Skeletal muscle tissue (tissue), 4 donors: ENCODE measurements around the gene TIGD6. TPM values are rescaled to one million over a fixed set of nuclear protein-coding genes. Genes with fewer than 3 reads are reported as not detected.

Experiments
- H3K27ac ChIP-seq: one replicate; pipeline ENCODE4 v1.7.0; 2013; ENCODE audit warnings: mild to moderate bottlenecking, low read depth, low read length, inconsistent platforms
- H3K27me3 ChIP-seq, 3 donors: one replicate each; pipeline ENCODE4 v1.7.0; 2013; ENCODE audit warnings: low read length in 3 of 3; ENCODE audit not compliant: control insufficient read depth in 3 of 3, insufficient read depth in 3 of 3
- H3K36me3 ChIP-seq, 3 donors: one replicate each; pipeline ENCODE4 v1.7.0; 2013; ENCODE audit warnings: low read length in 3 of 3; ENCODE audit not compliant: control insufficient read depth in 3 of 3, insufficient read depth in 3 of 3
- H3K4me1 ChIP-seq, 3 donors: one replicate each; pipeline ENCODE4 v1.7.0; 2013; ENCODE audit warnings: low read length in 3 of 3, mild to moderate bottlenecking in 3 of 3; ENCODE audit not compliant: control insufficient read depth in 3 of 3, insufficient read depth in 3 of 3
- H3K4me3 ChIP-seq, 3 donors: one replicate each; pipeline ENCODE4 v1.7.0; 2013; ENCODE audit warnings: low read length in 3 of 3
- H3K9ac ChIP-seq, 3 donors: one replicate each; pipeline ENCODE4 v1.7.0; 2013; ENCODE audit warnings: low read length in 3 of 3, mild to moderate bottlenecking in 3 of 3, moderate library complexity in 2 of 3, low read depth in 1 of 3
- H3K9me3 ChIP-seq, 3 donors: one replicate each; pipeline ENCODE4 v1.7.0; 2013; ENCODE audit warnings: low read length in 3 of 3; ENCODE audit not compliant: control insufficient read depth in 3 of 3
- total RNA-seq: library from RNA; depleted of rRNA; stranded (reverse); fragments of >200 nt; gene quantifications from one replicate; pipeline ENCODE4 v1.2.3, GENCODE V29; 2014
- donor health status: Osteomylitis.

Gene TIGD6
- total RNA-seq, 1 donor from 2014 or later: 6.3 TPM

GRCh38 chr5:149990518-149991376, 9.7 kb downstream of the TIGD6 start:
- Histone ChIP-seq H3K27me3 (no peaks in the 10 kb centered on the region), H3K4me1 (peaks cover 9 to 20% (median 16%) of the 10 kb centered on the region in 3 donors), H3K9ac (no peak overlapping the region), H3K9me3 (no peaks in the 10 kb centered on the region), H3K36me3 (peaks cover 8 to 10% (median 9%) of the 10 kb centered on the region in 3 donors), H3K4me3 (no peak overlapping the region), H3K27ac (no peak overlapping the region)

GRCh38 chr5:149988126-149988525, 12.3 kb downstream of the TIGD6 start:
- Histone ChIP-seq H3K36me3 (no peaks in the 10 kb centered on the region), H3K9ac (no peak overlapping the region), H3K9me3 (no peaks in the 10 kb centered on the region), H3K4me3 (no peak overlapping the region), H3K27ac (no peak overlapping the region), H3K27me3 (no peaks in the 10 kb centered on the region), H3K4me1 (peaks cover 0 to 3% (median 0%) of the 10 kb centered on the region in 3 donors)

GRCh38 chr5:149982505-149982904, 17.9 kb downstream of the TIGD6 start:
- Histone ChIP-seq H3K27me3 (no peaks in the 10 kb centered on the region), H3K9ac (no peak overlapping the region), H3K4me1 (no peaks in the 10 kb centered on the region), H3K4me3 (no peak overlapping the region), H3K36me3 (peaks cover 6 to 19% (median 13%) of the 10 kb centered on the region in 3 donors), H3K27ac (no peak overlapping the region), H3K9me3 (no peaks in the 10 kb centered on the region)

GRCh38 chr5:149981206-149981605, 19.2 kb downstream of the TIGD6 start:
- no peak overlapping the region for H3K27ac ChIP-seq
- H3K4me3 ChIP-seq: no peak overlapping the region
- H3K9me3 ChIP-seq: no peaks in the 10 kb centered on the region
- H3K36me3 ChIP-seq: peaks cover 6 to 19% (median 13%) of the 10 kb centered on the region in 3 donors
- no peak overlapping the region for H3K9ac ChIP-seq
- H3K27me3 ChIP-seq: no peaks in the 10 kb centered on the region
- H3K4me1 ChIP-seq: no peaks in the 10 kb centered on the region

- no peaks in the 10 kb centered on the region for H3K9me3 ChIP-seq
- H3K36me3 ChIP-seq: peaks cover 6 to 19% (median 13%) of the 10 kb centered on the region in 3 donors
- no peak overlapping the region for H3K4me3 ChIP-seq
- H3K9ac ChIP-seq: no peak overlapping the region
- no peaks in the 10 kb centered on the region for H3K4me1 ChIP-seq
- no peak overlapping the region for H3K27ac ChIP-seq
- H3K27me3 ChIP-seq: no peaks in the 10 kb centered on the region
Measured at GRCh38 chr5:149979896-149980295, 20.6 kb downstream of the TIGD6 start.

GRCh38 chr5:149975409-149975808, 25.0 kb downstream of the TIGD6 start:
- no peaks in the 10 kb centered on the region for H3K4me1 ChIP-seq
- peaks cover 0 to 13% (median 10%) of the 10 kb centered on the region in 3 donors for H3K36me3 ChIP-seq
- no peak overlapping the region for H3K27ac ChIP-seq
- H3K9me3 ChIP-seq: no peaks in the 10 kb centered on the region
- H3K9ac ChIP-seq: no peak overlapping the region
- no peak overlapping the region for H3K4me3 ChIP-seq
- no peaks in the 10 kb centered on the region for H3K27me3 ChIP-seq

GRCh38 chr5:149969181-149969930, 31.1 kb downstream of the TIGD6 start:
- Histone ChIP-seq H3K27me3 (no peaks in the 10 kb centered on the region), H3K9me3 (no peaks in the 10 kb centered on the region)

GRCh38 chr5:149966946-149967345, 33.5 kb downstream of the TIGD6 start:
- H3K36me3 ChIP-seq: no peaks in the 10 kb centered on the region
- no peak overlapping the region for H3K9ac ChIP-seq
- H3K27me3 ChIP-seq: no peaks in the 10 kb centered on the region
- no peaks in the 10 kb centered on the region for H3K9me3 ChIP-seq
- no peak overlapping the region for H3K27ac ChIP-seq
- H3K4me1 ChIP-seq: no peaks in the 10 kb centered on the region
- H3K4me3 ChIP-seq: no peak overlapping the region

More at GRCh38 chr5:149969181-149969930, 31.1 kb downstream of the TIGD6 start:
- no peak overlapping the region for H3K27ac ChIP-seq
- no peak overlapping the region for H3K4me3 ChIP-seq
- no peak overlapping the region for H3K9ac ChIP-seq
- no peaks in the 10 kb centered on the region for H3K36me3 ChIP-seq
- H3K4me1 ChIP-seq: no peaks in the 10 kb centered on the region

GRCh38 chr5:149963729-149964128, 36.7 kb downstream of the TIGD6 start:
- Histone ChIP-seq H3K9me3 (no peaks in the 10 kb centered on the region), H3K36me3 (no peaks in the 10 kb centered on the region), H3K27me3 (no peaks in the 10 kb centered on the region), H3K4me3 (no peak overlapping the region), H3K4me1 (peaks cover 12 to 13% (median 13%) of the 10 kb centered on the region in 3 donors), H3K9ac (no peak overlapping the region), H3K27ac (no peak overlapping the region)
